Inferior parietal cortex (tissue), 1 donor: Measurements from ENCODE around the gene COMMD3.
"Not testable (repeated sequence)": the region's sequence is repeated elsewhere in the genome, so short reads cannot be mapped to it uniquely, and the experiment has no call there.

Experiments used
- DNase-seq: peaks from one replicate; pipeline ENCODE4 v3.0.0-alpha.2; 2016; ENCODE audit errors: extremely low spot score

COMMD3 gene

GRCh38 chr10:22316286-22317075, at the start of gene COMMD3:
TSS of gene COMMD3 (plus strand) at chr10:22316388. CDS start at chr10:22316418, 30 bp downstream.
- DNase-seq = peak; percentile 92

- no peak for DNase-seq
Measured at GRCh38 chr10:22268503-22268902, 47.7 kb upstream of the COMMD3 start.

- DNase-seq = no peak
Measured at GRCh38 chr10:22271786-22272185, 44.4 kb upstream of the COMMD3 start.

DNA sequence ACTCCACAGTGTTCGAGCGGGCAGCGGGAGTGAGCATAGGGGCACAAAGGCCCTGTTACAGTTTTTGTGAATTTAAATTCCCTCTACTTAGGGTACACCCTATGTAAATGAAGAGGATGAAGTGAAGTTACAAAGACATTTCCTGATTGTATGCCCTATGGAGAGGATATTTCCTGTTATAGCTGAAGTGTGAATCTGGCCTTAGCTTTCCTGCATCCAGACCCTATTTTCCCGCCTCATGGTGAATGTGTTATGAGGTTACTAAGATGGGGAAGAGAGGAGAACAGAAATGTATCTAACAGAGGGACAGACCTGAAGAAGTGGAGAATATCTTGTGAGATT, 37.8 kb upstream of the COMMD3 start:
- DNase-seq = no peak

DNA sequence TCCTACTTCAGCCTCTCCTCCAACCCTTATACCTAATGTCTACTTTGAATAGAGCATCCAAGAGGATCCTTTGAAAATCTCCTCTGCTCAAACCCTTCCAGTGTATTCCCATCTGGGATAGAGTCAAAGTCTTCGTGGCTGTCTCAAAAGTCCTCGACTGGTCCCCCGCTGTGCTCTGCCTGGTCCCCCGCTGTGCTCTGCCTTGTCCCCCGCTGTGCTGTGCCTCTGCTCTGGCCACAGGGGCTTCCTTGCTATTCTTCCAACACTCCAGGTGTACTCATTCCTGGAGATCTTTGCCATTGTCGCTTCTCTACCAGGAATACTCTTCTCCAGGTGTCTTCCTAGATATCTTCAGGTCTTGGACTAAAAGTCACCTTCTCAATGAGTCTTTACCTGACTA, 36.1 kb upstream of the COMMD3 start:
- no peak for DNase-seq

GRCh38 chr10:22285130-22285529, 31.1 kb upstream of the COMMD3 start:
- DNase-seq = peak; percentile 3

GRCh38 chr10:22293747-22294404, 22.3 kb upstream of the COMMD3 start:
- DNase-seq = no peak

- DNase-seq = no peak
Measured at GRCh38 chr10:22294694-22295093, 21.5 kb upstream of the COMMD3 start.

DNA sequence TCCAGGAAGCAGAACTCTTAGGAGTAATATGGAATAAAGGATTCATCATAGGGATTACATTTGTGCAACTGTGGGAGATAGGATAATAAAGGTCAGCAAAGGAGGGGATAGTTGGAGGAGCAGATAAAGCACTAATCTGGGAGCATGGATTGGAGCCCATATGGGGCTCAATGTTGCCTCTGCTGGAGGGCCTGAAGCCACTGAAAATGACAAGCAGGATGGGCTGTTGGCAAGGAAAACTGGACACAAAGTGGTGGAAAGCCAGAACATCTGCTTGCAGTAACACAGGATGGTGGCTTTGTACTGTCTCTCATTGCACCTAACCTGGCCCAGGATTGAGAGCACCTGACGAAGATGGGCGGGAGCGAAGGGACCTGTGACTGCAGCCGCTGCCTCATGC, 15.0 kb upstream of the COMMD3 start:
- DNase-seq = no peak

DNA sequence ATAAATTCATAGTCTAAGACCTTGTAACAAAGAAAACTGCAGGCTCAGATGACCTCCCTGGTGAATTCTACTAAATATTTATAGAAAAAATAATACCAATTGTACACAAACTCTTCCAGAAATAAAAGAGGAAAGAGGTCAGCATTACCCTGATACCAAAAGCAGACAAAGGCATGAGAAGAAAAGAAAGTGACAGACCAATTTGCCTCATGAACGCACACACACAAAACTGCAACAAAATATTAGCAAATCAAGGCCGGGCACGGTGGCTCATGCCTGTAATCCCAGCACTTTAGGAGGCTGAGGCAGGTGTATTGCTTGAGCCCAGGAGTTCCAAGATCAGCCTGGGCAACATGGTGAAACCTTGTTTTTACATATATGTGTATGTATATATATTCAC, 12.7 kb upstream of the COMMD3 start:
- DNase-seq = no peak

DNA sequence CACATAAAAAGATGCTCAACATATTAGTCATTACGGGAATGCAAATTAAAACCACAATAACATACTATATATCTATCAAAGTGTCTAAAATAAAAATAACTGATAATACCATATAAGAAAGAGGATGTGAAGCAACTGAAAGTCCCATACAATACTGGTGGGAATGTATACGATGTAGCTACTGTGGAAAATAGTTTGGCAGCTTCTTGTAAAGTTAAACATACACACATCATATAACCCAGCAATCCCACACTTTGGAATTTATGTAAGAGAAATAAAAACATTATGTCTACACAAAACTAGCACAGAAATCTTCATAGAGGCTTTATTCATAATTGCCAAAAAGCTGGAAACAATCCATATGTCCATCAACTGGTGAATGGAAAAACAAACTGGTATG, 10.5 kb upstream of the COMMD3 start:
- no peak for DNase-seq

DNA sequence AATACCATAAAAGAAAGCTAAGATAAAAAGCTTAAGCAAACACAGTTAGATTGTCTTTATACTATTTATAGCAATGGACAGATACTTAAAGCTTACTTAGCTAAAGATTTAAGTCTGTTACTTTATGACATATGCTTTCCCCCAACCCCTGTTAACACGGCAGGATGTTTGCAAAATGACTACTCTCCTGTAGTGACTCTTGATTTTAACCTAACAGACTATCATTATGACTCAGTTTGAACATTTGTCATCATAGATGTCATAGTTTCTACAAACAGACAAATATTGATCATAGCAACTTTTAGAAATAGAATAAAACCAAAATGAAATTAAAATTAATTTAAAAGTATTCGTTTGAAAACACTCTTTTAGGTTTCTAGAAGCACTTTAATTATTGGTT, 7.8 kb upstream of the COMMD3 start:
- DNase-seq = no peak

- DNase-seq = no peak
Measured at GRCh38 chr10:22309180-22310000, 6.8 kb upstream of the COMMD3 start.

DNA sequence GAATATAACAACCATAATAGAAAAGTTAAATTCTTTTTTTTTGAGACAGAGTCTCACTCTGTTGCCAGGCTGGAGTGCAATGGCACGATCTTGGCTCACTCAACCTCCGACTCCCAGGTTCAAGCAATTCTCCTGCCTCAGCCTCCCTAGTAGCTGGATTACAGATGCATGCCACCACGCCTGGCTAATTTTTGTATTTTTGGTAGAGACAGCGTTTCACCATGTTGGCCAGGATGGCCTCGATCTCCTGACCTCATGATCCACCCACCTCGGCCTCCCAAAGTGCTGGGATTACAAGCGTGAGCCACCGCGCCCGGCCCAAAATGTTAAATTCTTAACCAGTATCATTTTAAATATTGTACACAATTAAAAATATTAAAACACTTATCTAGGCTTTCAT, 6.2 kb upstream of the COMMD3 start:
- not testable (repeated sequence) for DNase-seq

GRCh38 chr10:22310928-22311327, 5.3 kb upstream of the COMMD3 start:
- no peak for DNase-seq

- no peak for DNase-seq
Measured at GRCh38 chr10:22314852-22315251, 1.3 kb upstream of the COMMD3 start.

GRCh38 chr10:22315455-22316285, 518 bp upstream of the COMMD3 start:
- no peak for DNase-seq

DNA sequence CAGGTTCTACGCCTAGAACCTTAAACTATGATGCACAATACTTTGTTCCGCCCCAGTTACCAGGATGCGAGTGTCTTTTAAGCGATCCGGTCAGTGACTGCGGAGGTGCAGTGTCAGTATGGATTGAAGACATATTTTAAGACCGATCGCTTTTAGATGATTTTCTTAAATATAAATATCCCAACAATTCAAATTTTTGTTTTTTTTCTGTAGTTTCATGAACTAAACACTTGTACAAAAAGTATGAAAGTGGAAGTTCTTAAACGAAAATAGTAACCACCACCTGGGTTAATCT, 835 bp downstream of the COMMD3 start:
- DNase-seq = no peak

GRCh38 chr10:22317771-22318565, 1.8 kb downstream of the COMMD3 start:
- DNase-seq = no peak

GRCh38 chr10:22318772-22319171, 2.6 kb downstream of the COMMD3 start:
- no peak for DNase-seq

DNA sequence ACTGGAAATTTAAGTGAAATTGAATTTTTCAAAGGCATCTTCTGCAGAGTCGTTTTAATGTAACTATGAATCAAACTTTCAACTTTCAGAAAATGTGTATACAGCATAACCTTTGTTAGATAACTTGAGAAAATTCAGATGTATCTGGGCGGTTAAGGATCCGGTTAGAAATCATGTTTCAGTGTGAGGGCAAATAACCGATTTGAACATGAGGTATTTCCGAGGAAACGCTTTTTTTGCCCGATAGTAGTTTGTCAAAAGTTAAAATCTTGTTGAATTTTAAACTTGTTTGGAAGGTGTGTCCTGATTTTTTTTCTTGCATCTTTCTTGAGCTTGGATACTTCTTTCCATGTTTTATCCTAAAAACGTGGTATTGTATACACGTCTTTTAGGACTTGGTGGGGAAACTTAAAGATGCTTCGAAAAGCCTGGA, 3.4 kb downstream of the COMMD3 start:
- DNase-seq = no peak
